GM20431 (cell line): ENCODE data around the gene POM121.
"Not testable (repeated sequence)": the region's sequence is repeated elsewhere in the genome, so short reads cannot be mapped to it uniquely, and the experiment has no call there.

Experiments used
- in situ Hi-C: fragments of 300-500 bp; cut with MseI, MboI; formaldehyde crosslinking; loops from one replicate; pipeline ENCODE4 v1.15.0; 2020; ENCODE audit warnings: low sequenced_read_pairs; ENCODE audit not compliant: unreplicated experiment

Gene POM121

GRCh38 chr7:72948714-72949113, 23.8 kb downstream of the POM121 start:
- in situ Hi-C loops, result not testable (repeated sequence)

GRCh38 chr7:72949276-72949675, 24.4 kb downstream of the POM121 start:
- in situ Hi-C loops, result not testable (repeated sequence)

DNA sequence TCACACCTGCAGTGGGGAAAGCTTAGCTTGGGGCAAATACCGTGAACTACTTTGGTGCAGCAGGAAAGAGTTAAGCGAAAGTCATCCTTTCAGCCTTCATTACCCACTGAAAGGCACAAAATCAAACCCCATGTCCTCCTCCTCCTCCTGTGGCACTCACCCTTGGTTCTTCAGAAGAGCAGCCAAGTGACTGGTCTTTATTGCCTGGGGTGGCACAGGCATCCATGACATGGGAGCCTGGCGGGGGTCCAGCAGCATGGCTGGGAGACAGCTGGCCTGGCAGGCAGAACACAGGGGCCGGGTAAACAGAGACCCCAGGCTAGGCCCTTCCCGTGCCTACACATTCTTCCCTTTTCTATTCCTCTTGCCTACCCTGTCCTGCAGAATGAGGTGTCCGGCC, 24.8 kb downstream of the POM121 start:
- in situ Hi-C loops, result not testable (repeated sequence)

- in situ Hi-C loops, result not testable (repeated sequence)
Measured at GRCh38 chr7:72950432-72950831, 25.5 kb downstream of the POM121 start.

- in situ Hi-C loops, result not testable (repeated sequence)
Measured at GRCh38 chr7:72953901-72954562, 29.1 kb downstream of the POM121 start.

DNA sequence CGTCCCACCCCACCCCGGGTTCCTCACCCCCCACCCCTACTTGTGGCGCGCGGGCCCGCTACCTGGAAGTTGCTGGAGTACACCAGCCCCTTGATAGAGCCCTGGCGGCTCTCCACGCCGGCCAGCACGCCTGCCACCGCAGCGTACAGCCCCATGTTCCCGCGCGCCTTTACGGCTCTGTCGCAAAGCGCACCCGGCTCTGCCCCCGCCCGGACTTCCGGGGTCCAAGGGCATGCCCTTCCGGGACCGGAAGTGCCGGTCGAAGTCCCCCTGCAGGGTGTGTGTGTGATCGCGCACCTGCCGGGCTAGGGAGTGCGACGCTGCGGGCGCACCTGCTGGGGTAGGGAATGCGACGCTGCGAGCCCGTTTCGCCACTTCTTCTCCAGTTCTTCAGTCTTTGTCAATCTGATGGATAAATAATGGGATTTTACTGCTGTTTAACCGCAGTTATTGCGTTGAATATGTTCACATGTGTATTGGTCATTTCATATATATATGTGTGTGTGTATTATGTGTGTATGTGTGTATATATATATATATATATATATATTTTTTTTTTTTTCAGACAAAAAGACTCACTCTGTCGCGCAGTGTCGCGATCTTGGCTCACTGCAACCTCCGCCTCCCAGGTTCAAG, 29.8 kb downstream of the POM121 start:
- in situ Hi-C loops, result not testable (repeated sequence)

DNA sequence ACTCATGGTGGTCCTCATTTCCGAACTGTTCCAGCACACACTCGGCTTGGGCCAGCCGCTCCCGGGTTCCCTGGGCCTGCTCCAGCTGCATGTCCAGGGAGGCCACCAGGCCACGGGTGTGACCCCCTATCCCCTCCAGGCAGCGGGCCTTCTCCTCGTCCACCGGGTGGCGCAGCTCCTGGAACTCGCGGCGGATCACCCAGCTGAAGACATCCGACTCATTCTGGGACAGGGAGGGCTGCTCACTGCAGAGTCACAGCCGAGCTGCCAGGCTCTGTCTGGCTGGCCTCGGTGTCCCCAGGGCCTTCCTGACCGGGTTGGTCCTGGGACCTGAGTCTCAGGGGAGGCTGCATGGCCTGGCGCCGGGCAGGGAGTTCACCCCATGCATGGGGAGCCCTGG, 35.1 kb downstream of the POM121 start:
- in situ Hi-C loops, result not testable (repeated sequence)

GRCh38 chr7:72960626-72961345, 35.9 kb downstream of the POM121 start:
- in situ Hi-C loops, result not testable (repeated sequence)

- in situ Hi-C loops, result not testable (repeated sequence)
Measured at GRCh38 chr7:72961346-72961650, 36.4 kb downstream of the POM121 start.

GRCh38 chr7:72963056-72963455, 38.2 kb downstream of the POM121 start:
- in situ Hi-C loops, result not testable (repeated sequence)

DNA sequence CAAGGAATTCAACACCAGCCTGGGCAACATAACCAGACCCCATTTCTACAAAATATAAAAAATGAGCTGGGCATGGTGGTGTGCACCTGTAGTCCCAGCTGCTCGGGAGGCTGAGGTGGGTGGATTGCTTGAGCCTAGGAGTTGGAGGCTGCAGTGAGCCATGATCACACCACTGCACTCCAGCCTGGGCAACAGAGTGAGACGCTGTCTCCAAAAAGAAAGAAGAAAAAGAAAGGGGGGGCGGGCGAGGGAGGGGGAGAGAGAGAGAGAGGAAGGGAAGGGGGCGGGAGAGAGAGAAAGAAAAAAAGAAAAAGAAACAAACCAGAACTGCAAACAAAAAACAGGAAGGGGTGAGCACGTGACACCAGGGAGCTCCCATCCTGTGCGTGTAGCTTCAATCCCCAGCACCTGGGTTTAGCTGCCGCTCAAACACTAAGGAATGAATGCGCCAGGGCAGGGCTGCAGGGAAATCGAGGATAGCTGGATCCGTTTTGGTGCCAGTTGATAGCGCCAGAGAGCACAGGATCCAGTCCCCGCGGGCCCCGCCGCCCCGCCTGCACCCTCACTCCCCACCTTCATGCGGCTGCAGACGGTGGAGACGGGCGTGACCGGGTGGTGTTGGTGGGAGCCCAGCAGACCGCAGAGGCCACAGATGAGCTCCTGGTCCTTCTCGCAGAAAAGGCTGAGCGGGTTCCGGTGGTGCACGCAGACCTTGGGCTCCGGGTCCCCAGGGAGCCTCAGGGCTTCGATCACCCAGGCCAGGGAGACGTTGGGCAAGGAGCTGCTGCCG, 40.5 kb downstream of the POM121 start:
- in situ Hi-C loops, result not testable (repeated sequence)

DNA sequence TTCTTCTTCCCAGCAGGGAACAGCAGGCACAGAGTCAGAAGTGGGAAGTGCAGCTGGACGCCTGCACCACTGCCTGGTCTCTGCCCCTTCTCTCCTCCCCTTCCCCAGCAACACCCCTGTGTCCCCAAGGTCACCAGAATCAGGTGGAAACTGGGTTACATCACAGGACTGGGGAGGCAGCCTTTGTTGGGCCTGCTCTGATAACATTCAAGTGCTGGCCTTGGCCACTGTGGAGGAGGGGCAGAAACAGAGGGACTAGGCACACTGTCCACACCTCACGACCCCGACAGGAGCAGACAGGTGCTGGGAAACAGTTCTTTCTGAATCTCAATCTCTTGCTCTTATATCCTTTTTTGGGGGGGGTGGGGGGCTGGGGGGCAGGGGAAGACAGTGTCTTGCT, 42.0 kb downstream of the POM121 start:
- in situ Hi-C loops, result not testable (repeated sequence)

DNA sequence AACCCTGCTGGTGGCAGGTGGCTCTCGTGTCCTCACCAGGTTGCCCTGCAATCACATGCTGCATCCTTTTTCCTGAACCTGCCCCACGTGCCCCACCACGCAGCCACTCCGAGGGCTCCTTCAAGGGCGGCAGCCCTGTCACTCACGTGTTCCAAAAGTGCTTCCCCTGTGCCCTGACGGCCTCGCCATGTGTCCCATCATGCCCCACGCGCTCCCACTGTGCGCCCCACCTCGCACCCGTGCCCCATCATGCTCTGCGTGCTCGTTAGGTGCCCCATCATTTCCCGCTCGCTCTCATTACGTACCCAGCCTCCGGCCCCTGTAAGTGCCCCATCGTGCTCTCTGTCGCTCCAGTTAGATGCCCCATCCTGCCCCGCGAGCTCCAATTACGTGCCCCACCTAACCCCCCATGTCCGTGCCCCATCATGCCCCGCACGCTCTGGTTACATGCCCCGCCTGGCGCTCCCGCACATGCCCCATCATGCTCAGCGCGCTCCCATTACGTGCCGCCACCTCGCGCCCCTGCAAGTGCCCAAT, 44.2 kb downstream of the POM121 start, which contains the start of gene TRIM74:
Gene TRIM74 (minus strand): TSS at position 487 of the 537 bp plus-strand sequence. CDS start 3,309 bp downstream, outside the sequence.
- in situ Hi-C loops, result not testable (repeated sequence)

DNA sequence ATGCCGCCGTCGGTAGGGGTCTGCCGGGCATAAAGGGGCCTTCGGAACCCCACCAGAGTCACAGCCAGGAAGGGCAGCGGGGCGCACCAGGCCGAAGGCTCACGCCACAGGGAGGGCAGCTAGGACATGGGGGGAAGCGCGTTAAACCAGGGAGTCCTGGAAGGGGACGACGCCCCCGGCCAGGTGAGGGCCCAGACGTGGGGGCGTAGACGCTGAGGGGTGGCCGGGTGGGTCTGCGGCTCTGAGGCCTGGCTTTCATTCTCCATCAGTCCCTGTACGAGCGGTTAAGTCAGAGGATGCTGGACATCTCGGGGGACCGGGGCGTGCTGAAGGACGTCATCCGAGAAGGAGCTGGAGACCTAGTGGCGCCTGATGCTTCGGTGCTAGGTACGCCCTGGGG, 44.8 kb downstream of the POM121 start:
- in situ Hi-C loops, result not testable (repeated sequence)

DNA sequence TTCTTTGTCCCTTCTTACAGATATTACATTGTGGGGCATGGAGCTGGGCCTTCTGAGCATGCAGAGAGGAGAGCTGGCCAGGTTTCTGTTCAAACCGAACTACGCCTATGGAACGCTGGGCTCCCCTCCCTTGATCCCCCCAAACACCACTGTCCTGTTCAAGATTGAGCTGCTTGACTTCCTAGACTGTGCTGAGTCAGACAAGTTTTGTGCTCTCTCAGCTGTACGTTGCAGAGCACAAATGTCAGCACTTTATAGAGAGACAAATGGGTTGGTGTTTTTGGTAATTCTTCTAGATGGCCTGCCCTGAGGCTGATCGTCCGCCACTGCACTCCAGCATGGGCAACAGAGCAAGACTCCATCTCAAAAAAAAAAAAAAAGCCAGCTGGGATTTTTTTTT, 46.6 kb downstream of the POM121 start:
- in situ Hi-C loops, result not testable (repeated sequence)

- in situ Hi-C loops, result not testable (repeated sequence)
Measured at GRCh38 chr7:72974781-72975180, 49.9 kb downstream of the POM121 start.

GRCh38 chr7:72975656-72976286, 50.9 kb downstream of the POM121 start:
- in situ Hi-C loops, result not testable (repeated sequence)

- in situ Hi-C loops, result not testable (repeated sequence)
Measured at GRCh38 chr7:72976434-72976833, 51.5 kb downstream of the POM121 start.

GRCh38 chr7:72980382-72980781, 55.5 kb downstream of the POM121 start:
- in situ Hi-C loops, result not testable (repeated sequence)

- in situ Hi-C loops, result not testable (repeated sequence)
Measured at GRCh38 chr7:72982084-72982483, 57.2 kb downstream of the POM121 start.
